Stimulated activated CD4-positive, alpha-beta T cell treated with anti-CD3 and anti-CD28 coated beads, TNF-alpha, amount 100 ng/mL, for 1 hour (primary cell): ENCODE data around the gene UMODL1.

Experiments
- DNase-seq, 3 donors: peaks; one replicate each; pipeline ENCODE4 v3.0.0-alpha.2; 2020; ENCODE audit warnings: low read depth in 3 of 3, low spot score in 1 of 3

UMODL1 gene

DNA sequence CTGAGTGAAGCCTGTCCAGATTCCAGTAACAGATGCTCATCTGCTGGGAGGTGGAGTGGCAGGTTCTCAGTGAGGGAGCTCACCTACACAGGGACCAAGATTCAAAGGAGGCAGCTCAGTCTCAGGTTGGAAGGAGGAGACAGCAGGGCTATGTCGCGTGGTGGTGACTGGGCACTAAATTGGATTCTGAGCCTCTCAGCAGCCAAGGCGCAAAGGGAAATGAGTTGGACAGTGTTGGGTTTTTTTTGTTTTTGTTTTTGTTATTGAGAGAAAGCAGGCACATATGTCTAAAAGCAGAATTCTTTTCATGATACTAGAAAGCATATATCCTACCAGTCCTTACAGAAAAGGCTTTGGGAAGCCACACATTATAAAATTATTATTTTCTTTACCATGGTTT lies 26.2 kb downstream of the UMODL1 start:
- no peak for DNase-seq

DNA sequence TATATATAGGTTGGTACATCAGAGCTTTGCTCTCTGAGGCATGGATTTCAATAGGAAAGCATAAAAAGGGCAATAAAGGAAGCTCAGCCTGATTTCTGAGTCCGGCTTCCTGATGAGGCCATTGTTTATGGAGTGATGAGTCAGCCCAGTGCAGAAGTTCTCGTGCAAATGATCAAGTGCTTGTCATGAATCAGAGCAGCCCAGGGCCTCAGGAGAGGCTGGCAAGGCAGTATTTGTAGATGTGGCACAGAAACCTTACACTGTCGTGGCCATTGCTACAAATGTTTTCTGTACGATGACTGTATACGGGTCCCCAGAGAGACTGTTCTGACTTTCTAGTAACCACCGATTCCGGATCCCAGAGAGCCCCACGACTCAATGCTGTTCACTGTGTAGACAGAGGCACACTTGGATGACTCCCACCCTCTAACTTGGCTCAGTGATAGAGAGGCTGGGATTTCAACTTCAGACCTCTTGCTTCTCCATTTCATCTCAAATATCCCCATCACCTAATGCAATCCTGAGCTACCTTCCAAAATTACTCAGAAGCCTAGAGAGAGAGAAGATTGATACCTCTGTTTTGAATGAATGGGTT lies 26.8 kb downstream of the UMODL1 start:
- no peak for DNase-seq

DNA sequence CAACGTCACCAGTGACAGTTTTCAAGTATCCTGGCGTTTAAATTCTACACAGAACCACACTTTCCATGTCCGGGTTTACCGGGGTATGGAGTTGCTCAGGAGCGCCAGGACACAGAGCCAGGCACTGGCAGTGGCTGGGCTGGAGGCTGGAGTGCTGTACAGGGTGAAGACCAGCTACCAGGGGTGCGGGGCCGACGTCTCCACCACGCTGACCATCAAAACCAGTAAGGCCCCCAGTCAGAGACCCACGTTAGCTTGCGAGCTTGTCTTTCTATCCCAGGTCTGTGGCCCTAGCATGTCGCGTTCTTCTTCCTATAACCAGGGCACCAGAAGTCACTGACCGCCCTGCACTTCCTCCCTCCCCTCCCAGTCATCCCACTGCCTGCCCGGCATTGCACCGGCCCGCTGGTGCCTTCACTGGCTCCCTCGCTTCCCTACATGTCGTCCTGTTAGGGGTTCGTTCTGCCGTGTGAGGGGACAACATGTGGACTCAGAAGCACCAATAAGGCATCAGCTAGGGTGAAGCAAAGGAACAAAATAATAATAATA lies 27.9 kb downstream of the UMODL1 start:
- DNase-seq, result no peak

GRCh38 chr21:42101246-42101645 lies 30.1 kb downstream of the UMODL1 start:
- no peak for DNase-seq

DNA sequence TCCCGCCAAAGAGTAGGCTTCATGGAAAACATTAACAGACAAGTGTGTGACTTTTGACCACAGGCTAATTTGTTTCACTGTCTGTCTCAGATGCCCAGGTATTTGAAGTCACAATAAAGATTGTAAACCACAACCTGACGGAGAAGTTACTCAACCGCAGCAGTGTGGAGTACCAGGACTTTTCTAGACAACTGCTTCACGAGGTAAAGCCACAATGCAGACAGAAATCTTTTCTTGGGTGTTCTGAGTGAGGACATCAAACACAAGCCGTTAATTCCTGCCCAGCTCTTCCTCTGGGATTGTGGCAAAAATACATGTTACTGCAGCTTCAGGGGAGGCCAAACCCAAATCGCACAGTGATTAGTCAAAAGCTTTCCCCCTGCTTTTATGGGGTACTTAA lies 31.0 kb downstream of the UMODL1 start:
- no peak for DNase-seq

GRCh38 chr21:42102526-42102925 lies 31.4 kb downstream of the UMODL1 start:
- DNase-seq, result no peak

DNA sequence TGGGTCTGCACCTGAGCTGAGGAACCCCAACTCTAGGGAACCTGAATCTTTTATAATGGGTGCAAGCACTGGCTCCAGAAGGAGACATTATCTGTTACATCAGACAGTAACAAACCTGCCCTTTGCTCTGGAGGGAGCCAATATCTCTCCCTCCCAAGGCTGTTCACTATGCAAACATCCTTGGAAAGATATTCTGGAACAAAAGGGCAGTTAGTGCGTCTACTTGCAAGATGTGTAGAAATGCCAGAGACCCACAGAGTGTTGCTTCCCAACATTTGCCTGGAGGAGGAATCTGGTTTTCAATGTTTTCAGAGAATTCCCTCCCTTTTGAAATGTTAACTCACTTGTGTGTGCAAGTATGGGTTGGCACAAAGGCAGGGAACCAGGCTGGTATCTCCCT lies 31.9 kb downstream of the UMODL1 start:
- DNase-seq, result no peak

DNA sequence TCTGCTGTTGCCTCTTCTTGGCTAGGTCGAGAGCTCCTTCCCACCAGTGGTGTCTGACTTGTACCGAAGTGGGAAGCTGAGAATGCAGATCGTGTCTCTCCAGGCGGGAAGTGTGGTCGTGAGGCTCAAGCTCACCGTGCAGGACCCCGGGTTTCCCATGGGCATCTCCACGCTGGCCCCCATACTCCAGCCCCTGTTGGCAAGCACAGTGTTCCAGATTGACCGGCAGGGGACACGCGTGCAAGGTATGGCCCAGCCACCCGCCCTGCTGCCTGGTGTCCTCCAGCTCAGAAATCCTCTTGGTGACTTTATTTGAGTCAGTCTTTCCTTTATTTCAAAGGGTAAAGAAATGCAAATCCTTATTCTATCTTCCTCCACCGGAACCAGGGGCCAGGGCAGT lies 32.7 kb downstream of the UMODL1 start:
- DNase-seq, result no peak

DNA sequence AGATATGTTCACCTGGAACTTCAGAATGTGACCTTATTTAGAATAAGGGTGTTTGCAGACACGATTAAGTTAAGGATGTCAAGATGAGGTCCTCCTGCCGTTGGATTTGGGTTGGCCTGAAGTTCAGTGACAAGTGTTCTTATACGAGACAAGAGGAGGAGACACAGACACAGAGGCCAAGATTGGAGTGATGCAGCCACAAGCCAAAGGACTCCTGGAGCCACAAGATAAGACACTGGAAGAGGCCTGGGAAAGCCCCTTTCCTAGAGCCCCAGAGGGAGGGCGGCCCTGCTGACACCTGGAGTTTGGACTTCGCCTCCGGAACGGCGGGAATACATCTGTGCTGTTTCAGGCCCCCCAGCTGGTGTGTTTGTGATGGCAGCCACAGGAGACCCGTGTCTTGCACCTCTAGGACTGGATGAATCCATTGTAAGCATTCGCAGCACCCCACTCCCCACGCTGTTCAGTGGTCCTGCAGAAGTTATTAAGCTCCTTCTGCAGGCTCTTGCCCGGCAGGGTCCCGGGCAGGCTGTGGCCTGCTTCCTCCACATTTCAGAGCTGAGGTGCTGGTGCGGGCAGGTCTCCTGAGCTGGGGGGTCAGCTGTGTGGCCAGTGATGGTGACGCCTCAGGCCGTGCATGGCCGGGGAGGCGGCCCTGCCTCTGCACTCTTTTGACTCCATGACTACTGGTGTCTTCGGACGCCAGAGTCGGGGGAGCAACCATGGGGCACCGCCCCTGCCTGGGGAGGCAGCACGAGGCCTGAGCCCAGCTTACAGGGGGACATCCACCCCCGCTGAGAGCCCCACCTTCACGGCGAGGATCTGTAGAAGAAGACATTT lies 34.6 kb downstream of the UMODL1 start:
- no peak for DNase-seq

DNA sequence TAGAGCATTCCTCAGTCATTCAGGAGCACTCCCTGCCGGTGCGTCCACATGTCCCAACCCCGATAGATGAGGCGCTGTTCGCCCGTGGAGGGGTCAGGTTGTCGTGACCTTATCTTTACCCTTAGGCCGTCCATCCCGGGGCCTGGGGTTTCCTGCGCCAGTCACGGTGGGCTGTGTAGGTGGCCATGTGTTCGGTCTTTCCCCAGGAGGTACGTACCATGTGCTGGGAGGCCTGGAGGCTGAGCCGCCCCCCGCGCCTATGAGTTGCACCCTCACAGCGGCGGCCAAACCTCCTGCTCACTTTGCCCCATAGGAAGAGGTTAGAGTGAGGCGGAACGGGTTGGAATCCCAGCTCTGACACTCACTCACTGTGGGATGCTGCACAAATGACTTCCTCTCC lies 35.3 kb downstream of the UMODL1 start:
- DNase-seq, result no peak

GRCh38 chr21:42107177-42107880 lies 36.2 kb downstream of the UMODL1 start:
- DNase-seq, result no peak

- peak; percentile 31 to 55 (median 52) for DNase-seq
Observed at GRCh38 chr21:42107881-42108553, 36.9 kb downstream of the UMODL1 start.

- no peak for DNase-seq
Observed at GRCh38 chr21:42108554-42109340, 37.6 kb downstream of the UMODL1 start.

- no peak for DNase-seq
Observed at GRCh38 chr21:42109473-42109872, 38.4 kb downstream of the UMODL1 start.

DNA sequence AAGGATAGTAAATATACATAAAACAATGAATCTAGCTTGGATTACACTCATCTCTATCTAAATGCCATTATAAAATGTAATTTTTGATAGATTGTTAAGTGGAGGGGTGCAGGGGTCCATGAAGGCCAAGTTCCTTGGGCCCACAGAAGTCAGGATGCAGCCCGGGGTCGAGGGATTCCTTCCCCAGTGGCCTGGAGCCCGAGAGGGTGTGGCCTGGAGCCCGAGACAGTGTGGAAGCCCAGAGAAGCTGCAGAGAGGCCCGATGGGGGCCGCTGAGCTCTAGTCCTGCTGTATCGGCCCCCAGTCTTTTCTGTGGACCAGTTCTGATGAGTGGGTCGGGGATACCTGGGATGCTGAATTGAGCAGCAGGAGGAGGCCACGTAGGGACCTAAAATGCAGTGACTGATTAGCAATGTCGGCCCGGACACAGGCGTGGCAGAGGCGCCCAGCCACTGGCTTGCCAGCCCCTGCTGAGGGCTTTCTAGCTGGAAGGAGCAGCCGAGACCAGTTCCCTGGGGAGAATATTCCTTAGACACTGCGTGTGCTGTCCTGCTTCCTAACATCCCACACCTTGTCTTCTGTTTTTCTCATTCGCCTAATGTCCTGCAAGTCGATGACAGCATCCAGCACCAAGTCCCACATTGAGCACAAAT lies 38.9 kb downstream of the UMODL1 start:
- no peak for DNase-seq

GRCh38 chr21:42110691-42111469 lies 39.8 kb downstream of the UMODL1 start:
- no peak for DNase-seq

DNA sequence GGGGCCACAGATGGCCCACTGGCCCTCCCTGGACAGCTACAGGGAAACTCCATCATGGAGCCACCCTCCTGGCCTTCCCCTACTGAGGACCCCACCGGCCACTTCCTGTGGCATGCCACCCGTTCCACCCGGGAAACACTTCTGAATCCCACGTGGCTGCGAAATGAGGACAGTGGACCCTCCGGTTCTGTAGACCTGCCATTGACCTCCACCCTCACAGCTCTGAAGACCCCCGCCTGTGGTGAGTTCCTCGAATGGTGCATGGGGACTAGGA lies 40.3 kb downstream of the UMODL1 start:
- no peak for DNase-seq

GRCh38 chr21:42111811-42112210 lies 40.7 kb downstream of the UMODL1 start:
- no peak for DNase-seq

GRCh38 chr21:42112238-42112637 lies 41.1 kb downstream of the UMODL1 start:
- DNase-seq, result no peak

DNA sequence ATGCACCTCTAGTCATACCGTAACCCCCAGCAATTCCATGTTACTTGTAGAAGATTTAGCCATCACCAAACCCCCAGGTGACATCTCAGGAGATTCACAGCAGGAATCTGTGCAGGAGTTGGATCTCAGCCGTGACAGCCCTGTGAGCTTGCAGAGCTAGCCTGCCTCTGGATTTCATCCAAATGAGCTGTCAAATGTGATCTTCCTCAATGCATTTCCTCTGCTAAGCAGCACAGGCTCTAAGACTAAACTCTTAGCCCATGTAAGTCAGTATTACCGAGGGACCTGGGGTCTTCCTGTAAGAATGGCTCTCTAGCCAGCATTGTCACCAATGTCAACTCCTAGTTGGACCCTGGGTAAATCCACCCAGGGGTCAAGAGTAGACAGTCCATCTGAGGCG lies 41.7 kb downstream of the UMODL1 start:
- DNase-seq, result no peak
